HepG2 (cell line): Measurements from ENCODE around the gene TYMP. TPM values are rescaled to one million over a fixed set of nuclear protein-coding genes. Genes with fewer than 3 reads are reported as not detected.

Experiments used
- JDP2 ChIP-seq: sonication (generic); formaldehyde crosslinking; IDR thresholded peaks from 2 replicates; pipeline ENCODE4 v1.8.1; 2022; ENCODE audit warnings: missing genetic modification reagents, borderline replicate concordance
- TCF7L2 ChIP-seq: IDR thresholded peaks from 2 replicates; pipeline ENCODE4 v1.6.1; 2011; ENCODE audit warnings: mild to moderate bottlenecking, low read depth, low read length, moderate library complexity
- ZNF3 ChIP-seq: IDR thresholded peaks from 2 replicates; pipeline ENCODE4 v1.7.0; 2017; ENCODE audit warnings: inconsistent platforms
- ZNF629 ChIP-seq: sonication (generic); formaldehyde crosslinking; conservative IDR thresholded peaks from 2 replicates; pipeline ENCODE4 v1.5.0; 2020; ENCODE audit warnings: missing genetic modification reagents
- ZNF776 ChIP-seq: sonication (generic); formaldehyde crosslinking; IDR thresholded peaks from 2 replicates; pipeline ENCODE4 v1.4.0; 2020; ENCODE audit warnings: mild to moderate bottlenecking, missing genetic modification reagents
- polyA plus RNA-seq, 8 experiments: library from polyadenylated mRNA; depleted of rRNA in 3 of 8; stranded (reverse) in 7 of 8; unstranded in 1 of 8; fragments of >200 nt; fragmentation: Illumina TruSeq in 4 of 8; extraction: Trizol in 4 of 8; gene quantifications; 2 replicates each; pipeline versions ENCODE4 v1.2.1 to v1.2.3, GENCODE V29; 2011 to 2016; ENCODE audit warnings: low read depth in 4 of 8, missing spikeins in 1 of 8, mixed read lengths in 1 of 8; ENCODE audit not compliant: insufficient read depth in 1 of 8
- total RNA-seq, 5 experiments: library from RNA; depleted of rRNA; stranded (reverse); fragments of >200 nt; fragmentation: Illumina TruSeq; extraction: Trizol; gene quantifications; 2 replicates each; pipeline ENCODE4 v1.2.3, GENCODE V29; 2016; ENCODE audit warnings: low read depth in 1 of 5
- TF ChIP-seq, protein P1 (sequence below): sonication (generic); formaldehyde crosslinking; IDR thresholded peaks from 2 replicates; pipeline ENCODE4 v1.4.0; 2020; ENCODE audit warnings: low read depth, missing genetic modification reagents
- TF ChIP-seq, protein P2 (sequence below): sonication (generic); formaldehyde crosslinking; IDR thresholded peaks from 2 replicates; pipeline ENCODE4 v1.5.0; 2020; ENCODE audit warnings: missing genetic modification reagents
- TF ChIP-seq, protein P3 (sequence below): sonication (generic); formaldehyde crosslinking; IDR thresholded peaks from 2 replicates; pipeline ENCODE4 v1.5.0; 2020; ENCODE audit warnings: mild to moderate bottlenecking, missing genetic modification reagents, borderline replicate concordance
- TF ChIP-seq, protein P4 (sequence below): sonication (generic); formaldehyde crosslinking; IDR thresholded peaks from 2 replicates; pipeline ENCODE4 v1.5.1; 2020; ENCODE audit warnings: mild to moderate bottlenecking, missing genetic modification reagents, borderline replicate concordance

The TYMP gene
- total and polyA plus RNA-seq, 2 of the 13 experiments (the other 11 are each of a cell fraction or from before 2014, with no cell fraction given) = 3.9 to 4.3 TPM

DNA sequence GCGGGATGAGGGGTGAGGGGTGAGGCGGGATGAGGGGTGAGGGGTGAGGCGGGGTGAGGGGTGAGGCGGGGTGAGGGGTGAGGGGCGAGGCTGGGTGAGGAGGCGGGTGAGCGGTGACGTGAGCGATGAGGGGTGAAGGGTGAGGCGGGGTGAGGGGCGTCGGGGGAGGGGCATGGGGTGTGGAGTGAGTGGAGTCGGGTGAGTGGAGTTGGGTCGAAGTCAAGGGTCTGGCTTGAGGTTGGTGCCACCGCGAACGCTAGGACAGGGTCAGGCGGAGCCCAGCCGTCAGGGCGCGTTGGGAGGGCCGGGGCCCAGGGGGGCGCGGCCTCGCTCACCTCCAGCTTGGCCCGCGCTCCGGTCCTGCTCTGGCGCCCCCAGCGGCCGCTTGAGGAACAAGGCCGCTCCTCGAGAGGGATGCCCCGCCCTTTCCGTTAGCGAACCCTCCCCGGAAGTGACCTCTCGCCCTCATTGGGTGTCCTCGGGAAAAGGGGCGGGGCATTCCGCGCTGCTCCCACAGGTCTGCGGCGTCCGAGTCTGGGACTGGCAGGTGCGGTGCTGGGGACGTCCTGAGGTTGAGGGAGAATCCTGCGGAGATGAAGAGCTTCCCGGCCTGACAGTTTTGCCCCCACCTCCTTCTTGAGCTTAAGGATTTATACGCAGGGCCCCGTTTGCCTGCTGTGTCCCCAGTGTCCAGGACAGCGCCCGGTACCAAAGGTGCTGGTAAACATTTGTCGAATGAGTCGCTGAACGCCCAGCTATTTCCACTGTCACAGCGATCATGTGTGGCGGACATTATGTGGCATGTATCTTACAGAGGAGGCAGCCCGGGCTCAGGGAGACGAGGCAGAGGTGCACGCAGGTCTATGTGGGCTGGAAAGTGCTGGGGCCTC lies 33.0 kb upstream of the TYMP start, which contains the start of gene SYCE3 (continued):
- TF ChIP-seq, protein P1, sequence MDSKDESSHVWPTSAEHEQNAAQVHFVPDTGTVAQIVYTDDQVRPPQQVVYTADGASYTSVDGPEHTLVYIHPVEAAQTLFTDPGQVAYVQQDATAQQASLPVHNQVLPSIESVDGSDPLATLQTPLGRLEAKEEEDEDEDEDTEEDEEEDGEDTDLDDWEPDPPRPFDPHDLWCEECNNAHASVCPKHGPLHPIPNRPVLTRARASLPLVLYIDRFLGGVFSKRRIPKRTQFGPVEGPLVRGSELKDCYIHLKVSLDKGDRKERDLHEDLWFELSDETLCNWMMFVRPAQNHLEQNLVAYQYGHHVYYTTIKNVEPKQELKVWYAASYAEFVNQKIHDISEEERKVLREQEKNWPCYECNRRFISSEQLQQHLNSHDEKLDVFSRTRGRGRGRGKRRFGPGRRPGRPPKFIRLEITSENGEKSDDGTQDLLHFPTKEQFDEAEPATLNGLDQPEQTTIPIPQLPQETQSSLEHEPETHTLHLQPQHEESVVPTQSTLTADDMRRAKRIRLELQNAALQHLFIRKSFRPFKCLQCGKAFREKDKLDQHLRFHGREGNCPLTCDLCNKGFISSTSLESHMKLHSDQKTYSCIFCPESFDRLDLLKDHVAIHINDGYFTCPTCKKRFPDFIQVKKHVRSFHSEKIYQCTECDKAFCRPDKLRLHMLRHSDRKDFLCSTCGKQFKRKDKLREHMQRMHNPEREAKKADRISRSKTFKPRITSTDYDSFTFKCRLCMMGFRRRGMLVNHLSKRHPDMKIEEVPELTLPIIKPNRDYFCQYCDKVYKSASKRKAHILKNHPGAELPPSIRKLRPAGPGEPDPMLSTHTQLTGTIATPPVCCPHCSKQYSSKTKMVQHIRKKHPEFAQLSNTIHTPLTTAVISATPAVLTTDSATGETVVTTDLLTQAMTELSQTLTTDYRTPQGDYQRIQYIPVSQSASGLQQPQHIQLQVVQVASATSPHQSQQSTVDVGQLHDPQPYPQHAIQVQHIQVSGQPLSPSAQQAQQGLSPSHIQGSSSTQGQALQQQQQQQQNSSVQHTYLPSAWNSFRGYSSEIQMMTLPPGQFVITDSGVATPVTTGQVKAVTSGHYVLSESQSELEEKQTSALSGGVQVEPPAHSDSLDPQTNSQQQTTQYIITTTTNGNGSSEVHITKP (CRISPR knock-in tag) = no peak
- TF ChIP-seq TCF7L2 (no peak), ZNF776 (no peak), ZNF3 (CRISPR knock-in tag) (no peak), JDP2 (no peak), ZNF629 (CRISPR knock-in tag) (no peak)
- TF ChIP-seq, protein P2, sequence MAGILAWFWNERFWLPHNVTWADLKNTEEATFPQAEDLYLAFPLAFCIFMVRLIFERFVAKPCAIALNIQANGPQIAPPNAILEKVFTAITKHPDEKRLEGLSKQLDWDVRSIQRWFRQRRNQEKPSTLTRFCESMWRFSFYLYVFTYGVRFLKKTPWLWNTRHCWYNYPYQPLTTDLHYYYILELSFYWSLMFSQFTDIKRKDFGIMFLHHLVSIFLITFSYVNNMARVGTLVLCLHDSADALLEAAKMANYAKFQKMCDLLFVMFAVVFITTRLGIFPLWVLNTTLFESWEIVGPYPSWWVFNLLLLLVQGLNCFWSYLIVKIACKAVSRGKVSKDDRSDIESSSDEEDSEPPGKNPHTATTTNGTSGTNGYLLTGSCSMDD (CRISPR knock-in tag) = no peak
- TF ChIP-seq, protein P3, sequence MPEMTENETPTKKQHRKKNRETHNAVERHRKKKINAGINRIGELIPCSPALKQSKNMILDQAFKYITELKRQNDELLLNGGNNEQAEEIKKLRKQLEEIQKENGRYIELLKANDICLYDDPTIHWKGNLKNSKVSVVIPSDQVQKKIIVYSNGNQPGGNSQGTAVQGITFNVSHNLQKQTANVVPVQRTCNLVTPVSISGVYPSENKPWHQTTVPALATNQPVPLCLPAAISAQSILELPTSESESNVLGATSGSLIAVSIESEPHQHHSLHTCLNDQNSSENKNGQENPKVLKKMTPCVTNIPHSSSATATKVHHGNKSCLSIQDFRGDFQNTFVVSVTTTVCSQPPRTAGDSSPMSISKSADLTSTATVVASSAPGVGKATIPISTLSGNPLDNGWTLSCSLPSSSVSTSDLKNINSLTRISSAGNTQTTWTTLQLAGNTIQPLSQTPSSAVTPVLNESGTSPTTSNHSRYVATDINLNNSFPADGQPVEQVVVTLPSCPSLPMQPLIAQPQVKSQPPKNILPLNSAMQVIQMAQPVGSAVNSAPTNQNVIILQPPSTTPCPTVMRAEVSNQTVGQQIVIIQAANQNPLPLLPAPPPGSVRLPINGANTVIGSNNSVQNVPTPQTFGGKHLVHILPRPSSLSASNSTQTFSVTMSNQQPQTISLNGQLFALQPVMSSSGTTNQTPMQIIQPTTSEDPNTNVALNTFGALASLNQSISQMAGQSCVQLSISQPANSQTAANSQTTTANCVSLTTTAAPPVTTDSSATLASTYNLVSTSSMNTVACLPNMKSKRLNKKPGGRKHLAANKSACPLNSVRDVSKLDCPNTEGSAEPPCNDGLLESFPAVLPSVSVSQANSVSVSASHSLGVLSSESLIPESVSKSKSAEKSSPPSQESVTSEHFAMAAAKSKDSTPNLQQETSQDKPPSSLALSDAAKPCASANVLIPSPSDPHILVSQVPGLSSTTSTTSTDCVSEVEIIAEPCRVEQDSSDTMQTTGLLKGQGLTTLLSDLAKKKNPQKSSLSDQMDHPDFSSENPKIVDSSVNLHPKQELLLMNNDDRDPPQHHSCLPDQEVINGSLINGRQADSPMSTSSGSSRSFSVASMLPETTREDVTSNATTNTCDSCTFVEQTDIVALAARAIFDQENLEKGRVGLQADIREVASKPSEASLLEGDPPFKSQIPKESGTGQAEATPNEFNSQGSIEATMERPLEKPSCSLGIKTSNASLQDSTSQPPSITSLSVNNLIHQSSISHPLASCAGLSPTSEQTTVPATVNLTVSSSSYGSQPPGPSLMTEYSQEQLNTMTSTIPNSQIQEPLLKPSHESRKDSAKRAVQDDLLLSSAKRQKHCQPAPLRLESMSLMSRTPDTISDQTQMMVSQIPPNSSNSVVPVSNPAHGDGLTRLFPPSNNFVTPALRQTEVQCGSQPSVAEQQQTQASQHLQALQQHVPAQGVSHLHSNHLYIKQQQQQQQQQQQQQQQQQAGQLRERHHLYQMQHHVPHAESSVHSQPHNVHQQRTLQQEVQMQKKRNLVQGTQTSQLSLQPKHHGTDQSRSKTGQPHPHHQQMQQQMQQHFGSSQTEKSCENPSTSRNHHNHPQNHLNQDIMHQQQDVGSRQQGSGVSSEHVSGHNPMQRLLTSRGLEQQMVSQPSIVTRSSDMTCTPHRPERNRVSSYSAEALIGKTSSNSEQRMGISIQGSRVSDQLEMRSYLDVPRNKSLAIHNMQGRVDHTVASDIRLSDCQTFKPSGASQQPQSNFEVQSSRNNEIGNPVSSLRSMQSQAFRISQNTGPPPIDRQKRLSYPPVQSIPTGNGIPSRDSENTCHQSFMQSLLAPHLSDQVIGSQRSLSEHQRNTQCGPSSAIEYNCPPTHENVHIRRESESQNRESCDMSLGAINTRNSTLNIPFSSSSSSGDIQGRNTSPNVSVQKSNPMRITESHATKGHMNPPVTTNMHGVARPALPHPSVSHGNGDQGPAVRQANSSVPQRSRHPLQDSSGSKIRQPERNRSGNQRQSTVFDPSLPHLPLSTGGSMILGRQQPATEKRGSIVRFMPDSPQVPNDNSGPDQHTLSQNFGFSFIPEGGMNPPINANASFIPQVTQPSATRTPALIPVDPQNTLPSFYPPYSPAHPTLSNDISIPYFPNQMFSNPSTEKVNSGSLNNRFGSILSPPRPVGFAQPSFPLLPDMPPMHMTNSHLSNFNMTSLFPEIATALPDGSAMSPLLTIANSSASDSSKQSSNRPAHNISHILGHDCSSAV (CRISPR knock-in tag) = no peak
- TF ChIP-seq, protein P4, sequence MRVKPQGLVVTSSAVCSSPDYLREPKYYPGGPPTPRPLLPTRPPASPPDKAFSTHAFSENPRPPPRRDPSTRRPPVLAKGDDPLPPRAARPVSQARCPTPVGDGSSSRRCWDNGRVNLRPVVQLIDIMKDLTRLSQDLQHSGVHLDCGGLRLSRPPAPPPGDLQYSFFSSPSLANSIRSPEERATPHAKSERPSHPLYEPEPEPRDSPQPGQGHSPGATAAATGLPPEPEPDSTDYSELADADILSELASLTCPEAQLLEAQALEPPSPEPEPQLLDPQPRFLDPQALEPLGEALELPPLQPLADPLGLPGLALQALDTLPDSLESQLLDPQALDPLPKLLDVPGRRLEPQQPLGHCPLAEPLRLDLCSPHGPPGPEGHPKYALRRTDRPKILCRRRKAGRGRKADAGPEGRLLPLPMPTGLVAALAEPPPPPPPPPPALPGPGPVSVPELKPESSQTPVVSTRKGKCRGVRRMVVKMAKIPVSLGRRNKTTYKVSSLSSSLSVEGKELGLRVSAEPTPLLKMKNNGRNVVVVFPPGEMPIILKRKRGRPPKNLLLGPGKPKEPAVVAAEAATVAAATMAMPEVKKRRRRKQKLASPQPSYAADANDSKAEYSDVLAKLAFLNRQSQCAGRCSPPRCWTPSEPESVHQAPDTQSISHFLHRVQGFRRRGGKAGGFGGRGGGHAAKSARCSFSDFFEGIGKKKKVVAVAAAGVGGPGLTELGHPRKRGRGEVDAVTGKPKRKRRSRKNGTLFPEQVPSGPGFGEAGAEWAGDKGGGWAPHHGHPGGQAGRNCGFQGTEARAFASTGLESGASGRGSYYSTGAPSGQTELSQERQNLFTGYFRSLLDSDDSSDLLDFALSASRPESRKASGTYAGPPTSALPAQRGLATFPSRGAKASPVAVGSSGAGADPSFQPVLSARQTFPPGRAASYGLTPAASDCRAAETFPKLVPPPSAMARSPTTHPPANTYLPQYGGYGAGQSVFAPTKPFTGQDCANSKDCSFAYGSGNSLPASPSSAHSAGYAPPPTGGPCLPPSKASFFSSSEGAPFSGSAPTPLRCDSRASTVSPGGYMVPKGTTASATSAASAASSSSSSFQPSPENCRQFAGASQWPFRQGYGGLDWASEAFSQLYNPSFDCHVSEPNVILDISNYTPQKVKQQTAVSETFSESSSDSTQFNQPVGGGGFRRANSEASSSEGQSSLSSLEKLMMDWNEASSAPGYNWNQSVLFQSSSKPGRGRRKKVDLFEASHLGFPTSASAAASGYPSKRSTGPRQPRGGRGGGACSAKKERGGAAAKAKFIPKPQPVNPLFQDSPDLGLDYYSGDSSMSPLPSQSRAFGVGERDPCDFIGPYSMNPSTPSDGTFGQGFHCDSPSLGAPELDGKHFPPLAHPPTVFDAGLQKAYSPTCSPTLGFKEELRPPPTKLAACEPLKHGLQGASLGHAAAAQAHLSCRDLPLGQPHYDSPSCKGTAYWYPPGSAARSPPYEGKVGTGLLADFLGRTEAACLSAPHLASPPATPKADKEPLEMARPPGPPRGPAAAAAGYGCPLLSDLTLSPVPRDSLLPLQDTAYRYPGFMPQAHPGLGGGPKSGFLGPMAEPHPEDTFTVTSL (CRISPR knock-in tag) = no peak
